Measurements from ENCODE around the gene CXCL6.

CXCL6 gene

DNA sequence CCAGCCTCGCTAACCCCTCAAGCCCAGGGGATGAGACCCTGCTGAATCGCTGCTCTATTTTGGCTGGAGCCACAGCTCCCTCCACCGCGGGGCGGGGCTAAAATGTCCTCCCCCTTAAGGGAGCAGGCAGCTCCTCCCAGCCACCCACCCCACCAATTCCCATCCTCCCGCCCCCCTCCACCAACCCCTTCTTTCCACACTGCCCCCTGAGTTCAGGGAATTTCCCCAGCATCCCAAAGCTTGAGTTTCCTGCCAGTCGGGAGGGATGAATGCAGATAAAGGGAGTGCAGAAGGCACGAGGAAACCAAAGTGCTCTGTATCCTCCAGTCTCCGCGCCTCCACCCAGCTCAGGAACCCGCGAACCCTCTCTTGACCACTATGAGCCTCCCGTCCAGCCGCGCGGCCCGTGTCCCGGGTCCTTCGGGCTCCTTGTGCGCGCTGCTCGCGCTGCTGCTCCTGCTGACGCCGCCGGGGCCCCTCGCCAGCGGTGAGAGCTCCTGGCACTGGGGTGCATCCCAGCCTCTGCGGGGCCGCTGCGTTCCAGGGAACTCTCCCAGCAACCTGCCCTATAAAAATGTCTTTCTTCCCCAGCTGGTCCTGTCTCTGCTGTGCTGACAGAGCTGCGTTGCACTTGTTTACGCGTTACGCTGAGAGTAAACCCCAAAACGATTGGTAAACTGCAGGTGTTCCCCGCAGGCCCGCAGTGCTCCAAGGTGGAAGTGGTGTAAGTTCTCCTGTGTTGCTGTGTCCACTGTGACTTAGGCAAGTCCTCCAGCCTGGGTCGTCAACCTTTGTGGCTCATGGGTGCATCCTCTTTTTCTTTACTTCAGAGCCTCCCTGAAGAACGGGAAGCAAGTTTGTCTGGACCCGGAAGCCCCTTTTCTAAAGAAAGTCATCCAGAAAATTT lies at the start of gene CXCL6:
Gene CXCL6 (plus strand): TSS at position 306 of the 907 bp plus-strand sequence. CDS start 73 bp downstream, at position 379.
- DNase-seq (ENCODE audit: low read depth) = no peak

DNA sequence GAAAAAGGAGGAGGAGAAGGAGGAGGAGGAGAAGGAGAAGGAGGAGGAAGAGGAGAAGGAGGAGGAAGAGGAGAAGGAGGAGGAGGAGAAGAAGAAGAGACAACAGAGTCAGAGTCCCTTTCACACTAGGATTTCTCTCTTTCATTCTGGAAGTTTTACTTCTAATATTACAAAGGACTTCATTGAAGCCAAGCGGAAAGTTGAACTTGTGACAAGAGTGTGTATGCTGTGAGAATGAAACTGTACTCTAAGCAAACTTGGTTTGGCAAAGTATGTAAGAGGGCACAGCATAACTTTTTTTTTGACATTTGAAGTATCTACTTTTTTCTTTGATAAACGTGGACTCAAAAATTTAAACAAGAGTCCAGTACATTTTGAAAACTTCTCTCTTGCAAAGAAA lies 48.1 kb upstream of the CXCL6 start:
- DNase-seq (ENCODE audit: low read depth) = no peak

DNA sequence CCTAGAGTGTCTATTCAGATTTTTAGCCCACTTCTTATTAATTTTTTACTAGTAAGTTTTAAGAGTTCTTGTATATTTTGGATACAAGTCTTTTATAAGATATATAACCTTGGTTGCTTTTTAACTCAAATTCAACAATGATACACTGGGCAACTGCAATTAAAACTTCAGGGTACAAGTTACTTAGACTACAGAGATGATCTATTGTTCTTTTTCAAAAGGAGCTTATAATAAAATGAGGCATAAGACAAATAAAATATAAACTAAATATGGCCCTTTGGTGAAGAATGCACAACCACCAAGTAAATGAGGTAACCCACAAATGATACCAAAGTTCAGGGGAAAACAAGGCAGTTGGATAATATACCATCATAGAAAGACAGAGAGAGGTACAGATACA lies 37.6 kb upstream of the CXCL6 start:
- DNase-seq (ENCODE audit: low read depth) = no peak

DNA sequence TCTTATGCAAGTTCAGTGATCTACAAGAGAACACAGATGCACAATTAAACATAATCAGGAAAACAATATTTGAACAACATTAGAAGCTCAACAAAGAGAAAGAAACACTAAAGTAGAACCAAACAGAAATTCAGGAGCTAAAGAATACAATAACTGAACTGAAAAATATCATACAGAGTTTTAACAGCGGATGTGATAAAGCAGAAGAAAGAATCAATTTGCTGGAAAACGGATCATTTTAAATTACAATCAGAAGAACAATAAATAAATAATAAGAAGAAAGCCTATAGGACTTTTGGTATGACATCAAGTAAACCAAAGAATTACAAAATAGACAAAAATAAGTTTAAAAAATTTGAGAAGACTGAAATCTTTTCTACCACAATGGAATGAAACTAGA lies 36.3 kb upstream of the CXCL6 start:
- no peak for DNase-seq (ENCODE audit: low read depth)

DNA sequence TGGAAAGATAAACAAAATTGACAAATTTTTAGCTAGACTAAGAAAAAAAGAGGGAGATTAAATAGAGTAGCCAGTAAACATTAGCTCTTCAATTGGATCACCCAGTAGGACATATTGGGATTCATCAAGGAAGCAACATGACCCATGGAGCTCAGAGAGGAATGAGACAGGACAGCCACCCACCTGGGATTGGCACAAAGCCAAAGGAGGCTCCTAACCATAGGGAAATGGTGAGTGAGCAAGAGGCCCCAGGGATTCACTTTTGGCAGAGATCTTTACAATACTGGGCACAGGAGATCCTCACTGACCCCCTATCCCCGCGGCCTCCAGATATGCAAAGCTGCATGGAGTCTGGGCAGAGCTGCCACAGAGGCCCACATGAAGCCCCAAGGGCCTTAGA lies 34.8 kb upstream of the CXCL6 start:
- no peak for DNase-seq (ENCODE audit: low read depth)

DNA sequence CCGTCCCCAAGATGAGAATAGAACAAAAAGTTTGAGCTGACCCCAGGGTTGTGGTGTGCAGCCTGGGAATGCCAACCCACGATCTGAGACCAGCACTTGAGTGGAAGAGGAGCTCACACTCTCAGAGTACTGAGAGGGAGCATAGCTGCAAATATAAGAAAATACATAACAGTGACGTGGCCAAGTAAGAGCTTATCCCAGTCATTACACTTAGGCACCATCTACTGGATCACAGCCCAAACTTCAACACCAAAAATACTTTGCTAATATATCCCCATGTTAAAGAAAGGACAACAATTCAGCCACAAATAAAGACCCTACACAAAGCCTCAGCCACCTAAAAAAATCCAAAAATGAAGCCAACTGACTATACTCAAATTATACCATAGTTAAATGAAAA lies 33.3 kb upstream of the CXCL6 start:
- DNase-seq (ENCODE audit: low read depth) = no peak

DNA sequence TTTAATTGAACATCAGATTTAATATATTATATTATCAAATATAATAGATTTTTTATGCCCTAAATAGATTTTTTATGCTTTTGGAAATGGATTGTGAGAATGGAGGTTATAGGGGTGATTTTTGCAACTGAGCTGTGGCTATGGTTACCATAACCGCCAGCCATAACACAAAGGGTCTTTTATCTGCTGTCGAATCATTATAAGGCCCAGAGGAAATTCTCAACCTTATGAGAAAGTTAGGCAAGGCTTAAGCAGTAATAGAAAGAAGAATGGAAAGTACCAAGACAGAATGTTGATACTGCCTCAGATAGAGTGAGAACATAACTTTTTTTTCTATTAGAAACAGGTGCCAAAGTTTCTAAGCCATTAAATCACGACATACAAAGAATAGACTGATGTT lies 26.3 kb upstream of the CXCL6 start:
- DNase-seq (ENCODE audit: low read depth) = no peak

DNA sequence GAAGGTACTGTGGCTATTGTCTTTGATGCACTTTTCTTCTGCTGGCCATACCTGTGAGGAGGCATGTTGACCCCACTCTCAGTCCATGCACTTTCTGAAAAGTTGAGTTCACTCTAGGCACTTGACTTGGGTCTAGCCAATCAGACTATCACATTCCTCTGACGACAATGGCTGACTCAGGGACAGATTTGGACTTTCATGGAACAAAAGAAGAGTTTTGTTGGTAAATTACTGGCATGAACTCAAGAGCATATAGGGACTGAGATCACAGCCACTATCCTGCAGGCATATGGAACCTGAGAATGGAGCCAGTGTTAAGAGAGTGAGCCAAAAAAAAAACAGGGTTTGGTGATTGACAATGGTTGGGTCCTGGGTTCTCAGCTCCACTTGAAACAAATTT lies 24.6 kb upstream of the CXCL6 start:
- no peak for DNase-seq (ENCODE audit: low read depth)

DNA sequence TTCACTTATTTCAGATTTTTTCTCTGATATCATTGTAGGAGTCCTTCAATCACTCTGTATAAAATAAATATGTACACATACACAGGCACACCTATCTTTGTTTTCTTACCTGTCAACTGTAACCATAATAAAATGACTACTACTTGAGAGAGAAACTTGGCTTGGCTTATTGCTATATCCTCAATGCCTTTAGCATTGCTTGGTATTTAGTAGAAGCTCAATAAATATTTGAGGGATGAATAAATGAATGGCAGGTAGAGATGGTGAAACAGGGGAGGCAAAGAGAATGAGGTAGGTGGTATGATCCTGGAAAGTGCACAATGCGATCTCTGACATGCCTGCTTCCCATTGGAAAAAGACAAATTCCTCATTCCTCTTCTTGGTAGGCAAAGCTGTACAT lies 21.8 kb upstream of the CXCL6 start:
- no peak for DNase-seq (ENCODE audit: low read depth)

DNA sequence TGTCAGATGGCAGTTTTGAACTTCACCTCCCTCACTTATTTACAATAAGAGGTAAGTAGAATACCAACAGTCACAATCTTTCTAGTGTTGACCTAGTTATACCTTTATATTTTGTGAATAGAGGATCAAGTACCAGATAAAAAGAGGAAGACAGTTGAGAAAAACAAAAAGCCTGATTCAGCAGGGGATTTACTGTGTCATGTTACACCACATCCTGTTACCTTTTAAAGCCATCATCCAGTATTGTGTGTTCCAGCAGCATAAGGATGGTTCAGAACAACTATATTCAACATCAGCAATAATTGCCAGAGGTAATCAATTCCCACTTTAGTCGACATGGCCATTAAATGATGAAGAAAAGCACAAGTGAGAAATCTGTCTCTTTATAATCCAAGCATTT lies 21.3 kb upstream of the CXCL6 start:
- DNase-seq (ENCODE audit: low read depth) = no peak

DNA sequence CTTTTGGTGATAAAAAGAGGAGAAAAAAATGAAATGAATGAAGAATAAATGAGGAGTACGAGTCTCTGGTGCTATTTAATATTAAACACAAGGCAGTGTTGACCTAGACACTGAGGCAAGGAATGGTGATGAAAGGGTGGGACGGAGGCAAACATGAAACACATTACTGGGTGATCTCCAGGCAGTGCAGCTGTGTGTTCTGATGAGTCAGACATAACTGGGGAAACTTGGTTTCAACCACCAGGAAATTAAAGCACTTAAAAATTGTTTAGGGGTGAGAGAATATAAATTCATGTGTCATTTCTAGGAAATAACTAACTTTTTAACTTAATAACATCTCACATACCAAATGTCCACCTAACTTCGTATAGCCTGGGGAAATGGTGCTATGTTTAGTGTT lies 19.7 kb upstream of the CXCL6 start:
- no peak for DNase-seq (ENCODE audit: low read depth)

DNA sequence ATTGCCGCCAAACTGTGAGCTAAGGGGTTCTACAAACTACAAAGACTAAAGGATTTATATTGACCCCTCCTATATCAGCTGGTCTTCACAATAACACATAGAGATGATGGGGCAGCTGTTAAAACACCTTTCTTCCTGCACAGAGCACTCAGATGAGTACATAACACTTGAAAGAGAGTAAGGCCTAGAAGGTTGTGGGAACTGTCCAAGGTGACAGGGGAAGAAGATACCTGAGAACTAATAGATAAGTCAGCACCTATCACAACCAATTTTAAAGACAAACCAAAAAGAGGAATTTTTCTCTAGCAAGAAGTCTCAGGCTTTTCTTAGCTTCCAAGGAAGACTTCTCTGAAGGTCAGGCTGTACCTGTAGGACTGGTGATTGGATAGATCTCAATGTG lies 19.1 kb upstream of the CXCL6 start:
- DNase-seq (ENCODE audit: low read depth) = no peak

DNA sequence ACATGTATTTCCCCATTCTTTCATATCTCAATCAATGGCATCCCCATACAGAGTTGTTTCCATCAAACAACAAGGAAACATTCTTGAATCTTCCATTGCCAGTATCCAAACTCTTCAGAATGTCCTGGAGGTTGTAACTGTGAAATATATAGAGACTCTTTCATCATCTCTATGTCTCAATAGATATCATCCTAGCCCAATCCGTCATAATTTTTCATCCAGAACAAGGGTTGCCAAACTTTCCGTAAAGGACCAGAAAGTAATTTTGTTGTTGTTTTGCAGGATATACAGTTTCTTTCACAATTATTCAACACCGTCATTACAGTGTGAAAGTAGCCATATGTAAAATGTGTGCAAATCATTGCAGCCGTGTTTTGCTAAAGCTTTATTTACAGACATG lies 15.2 kb upstream of the CXCL6 start:
- no peak for DNase-seq (ENCODE audit: low read depth)

DNA sequence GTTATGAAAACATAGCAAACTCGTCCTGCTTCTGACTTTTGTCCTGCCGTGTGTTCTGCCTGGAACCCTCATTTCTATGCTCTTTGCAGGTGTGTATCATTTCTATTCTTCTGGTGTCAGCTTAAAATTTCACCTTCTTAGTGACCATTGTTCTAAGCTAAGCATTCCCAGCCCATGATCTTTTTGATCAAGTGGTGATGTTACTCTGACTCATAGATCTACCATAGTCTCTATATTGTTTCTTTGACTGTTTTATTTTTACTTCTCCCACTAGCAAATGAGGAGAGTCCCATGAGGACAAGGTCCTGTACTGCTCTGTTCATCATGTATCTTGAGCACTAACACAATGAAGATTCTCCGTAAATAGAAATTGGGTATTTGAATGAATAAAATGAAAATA lies 14.1 kb upstream of the CXCL6 start:
- no peak for DNase-seq (ENCODE audit: low read depth)

DNA sequence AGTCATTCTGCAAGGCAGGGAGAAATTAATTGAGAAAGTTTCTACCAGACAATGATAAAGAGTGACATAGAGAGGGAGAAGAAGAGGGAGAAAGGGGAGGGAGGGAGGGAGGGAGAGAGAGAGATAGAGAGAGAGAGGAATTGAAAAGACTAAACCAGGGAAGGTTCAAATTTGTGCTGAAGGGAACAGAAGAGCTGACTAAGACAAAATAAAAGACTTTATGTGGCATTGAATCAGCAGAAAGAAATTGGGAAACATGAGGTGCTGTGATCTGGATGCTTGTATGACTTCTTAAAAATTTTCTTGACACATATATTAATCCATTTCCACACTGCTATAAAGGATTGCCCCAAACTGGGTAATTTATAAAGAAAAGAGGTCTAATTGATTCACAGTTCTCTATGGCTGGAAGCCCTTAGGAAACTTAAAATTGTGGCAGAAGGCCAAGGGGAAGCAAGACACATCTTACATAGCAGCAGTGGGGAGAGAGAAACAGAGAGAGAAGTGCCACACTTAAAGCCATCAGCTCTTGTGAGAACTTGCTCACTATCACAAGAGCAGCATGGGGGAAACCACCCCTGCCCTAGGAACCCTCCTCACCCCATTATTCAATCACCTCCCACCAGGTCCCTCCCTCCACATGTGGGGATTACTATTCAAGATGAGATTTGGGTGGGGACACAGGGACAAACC lies 13.5 kb upstream of the CXCL6 start:
- DNase-seq (ENCODE audit: low read depth) = no peak

DNA sequence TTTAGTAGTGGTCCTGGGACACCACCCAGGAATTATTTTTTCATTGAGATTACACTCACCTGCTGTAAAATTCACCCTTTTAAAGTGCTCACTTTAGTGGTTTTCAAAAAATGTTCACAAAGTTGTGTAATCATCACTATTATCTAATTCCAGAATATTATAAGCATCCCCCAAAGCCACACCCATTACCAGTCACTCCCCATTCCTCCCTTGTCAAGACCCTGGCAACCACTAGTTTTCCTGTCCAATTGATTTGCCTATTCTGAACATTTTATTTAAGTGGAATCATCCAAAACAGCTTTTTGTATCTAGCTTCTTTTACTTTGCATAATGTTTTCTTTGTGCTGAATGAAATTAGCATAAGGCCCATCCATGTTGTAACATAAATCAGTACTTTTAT lies 12.7 kb upstream of the CXCL6 start:
- no peak for DNase-seq (ENCODE audit: low read depth)

DNA sequence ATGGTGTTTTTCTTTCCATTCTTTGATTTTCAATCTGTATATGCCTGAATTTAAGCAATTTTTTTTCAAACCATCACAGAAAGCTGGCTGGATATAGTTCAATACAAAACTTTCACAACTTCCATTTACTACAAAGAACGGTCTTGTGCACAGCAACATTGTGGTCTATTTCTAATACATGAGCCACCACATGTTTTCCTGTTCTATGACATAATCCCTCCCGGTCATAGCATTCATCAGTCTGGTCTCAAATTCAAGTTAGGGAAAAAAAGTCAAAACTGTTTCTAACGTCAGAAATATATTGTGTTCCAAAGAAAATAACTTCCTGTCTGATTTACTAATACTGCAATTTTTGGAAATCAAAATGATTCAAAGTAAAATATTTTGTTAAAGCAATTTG lies 7.5 kb upstream of the CXCL6 start:
- DNase-seq (ENCODE audit: low read depth) = no peak

DNA sequence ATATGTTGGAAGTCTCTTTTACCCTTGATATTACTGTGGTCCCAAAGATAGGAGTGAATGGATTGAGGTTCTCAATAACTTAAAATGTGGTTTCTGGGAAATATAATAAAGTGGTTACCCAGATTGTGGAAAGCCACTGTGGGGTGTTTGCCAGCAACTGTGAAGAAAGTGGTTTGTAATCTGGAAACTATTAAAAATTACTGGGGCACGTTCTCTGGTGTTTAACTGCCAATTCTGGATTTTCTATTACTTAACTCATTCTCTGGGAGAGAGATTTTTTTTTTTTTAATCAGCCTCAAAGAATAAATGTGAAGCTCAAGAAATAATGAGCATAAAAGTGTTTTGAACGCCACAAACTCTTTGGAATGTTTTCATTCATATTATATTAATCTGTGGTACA lies 4.9 kb upstream of the CXCL6 start:
- no peak for DNase-seq (ENCODE audit: low read depth)

DNA sequence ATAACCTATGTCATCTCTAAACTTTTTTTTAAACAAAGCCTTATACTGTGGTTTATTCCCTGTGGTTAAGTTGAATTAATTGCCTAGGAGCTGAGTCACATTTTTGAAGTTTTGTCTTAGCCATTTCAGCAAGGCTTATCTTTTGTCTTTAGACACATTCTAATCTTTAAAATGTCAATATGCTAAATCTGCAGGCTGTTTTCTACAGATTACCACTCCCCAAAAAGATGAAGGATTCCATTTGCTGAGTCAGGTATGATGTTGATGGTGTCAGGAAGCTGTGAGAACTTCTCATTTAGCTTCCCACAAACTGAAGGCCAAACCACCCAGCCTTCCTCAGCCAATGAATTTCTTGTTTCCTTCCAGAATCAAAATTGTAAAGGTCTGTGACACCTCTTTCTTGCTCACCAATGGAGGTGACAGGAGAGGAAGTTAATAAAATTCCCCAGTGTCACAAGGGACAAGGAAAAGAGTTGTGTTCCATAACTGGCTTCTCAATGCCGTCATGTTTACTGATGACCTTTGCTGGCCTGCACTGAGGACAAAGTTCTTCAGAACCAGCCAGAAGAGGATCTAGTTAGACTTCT lies 3.7 kb upstream of the CXCL6 start:
- DNase-seq (ENCODE audit: low read depth) = no peak

DNA sequence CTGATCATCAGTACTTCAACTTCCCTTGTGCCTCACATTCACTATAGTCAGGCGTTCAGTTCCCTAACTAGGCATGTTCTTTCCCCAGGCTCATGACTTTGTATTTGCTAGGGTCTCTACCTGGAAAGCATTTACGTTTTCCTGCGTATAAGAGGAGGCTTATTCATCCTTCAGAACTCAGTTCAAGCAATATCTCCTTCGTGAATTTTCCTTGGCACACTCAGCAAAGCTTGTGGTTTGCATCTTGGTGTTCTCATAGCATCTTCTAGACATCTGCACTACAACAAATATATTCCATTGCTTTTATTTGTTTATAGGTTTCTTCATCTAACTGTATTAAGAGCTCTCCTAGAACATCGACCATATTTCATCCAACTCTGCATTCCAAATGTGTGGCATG lies 2.6 kb downstream of the CXCL6 start:
- no peak for DNase-seq (ENCODE audit: low read depth)

DNA sequence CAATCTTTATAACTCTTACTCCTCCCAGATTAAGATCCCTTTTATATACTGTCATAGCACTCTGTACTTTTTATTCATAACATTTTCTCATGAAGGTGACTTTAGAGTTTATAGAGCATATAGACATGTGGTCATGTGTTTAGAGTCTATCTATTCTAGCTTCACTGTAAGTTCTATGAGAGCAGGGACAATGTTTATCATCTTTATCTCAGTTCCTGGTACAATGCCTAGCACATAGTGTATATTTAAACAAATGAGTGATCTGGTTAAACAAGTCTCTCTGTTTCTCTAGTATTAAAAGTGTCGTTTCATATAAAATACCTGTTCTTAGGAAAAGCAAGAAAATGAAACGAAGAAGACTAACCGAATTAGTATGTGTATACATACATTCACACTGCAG lies 3.2 kb downstream of the CXCL6 start:
- no peak for DNase-seq (ENCODE audit: low read depth)

DNA sequence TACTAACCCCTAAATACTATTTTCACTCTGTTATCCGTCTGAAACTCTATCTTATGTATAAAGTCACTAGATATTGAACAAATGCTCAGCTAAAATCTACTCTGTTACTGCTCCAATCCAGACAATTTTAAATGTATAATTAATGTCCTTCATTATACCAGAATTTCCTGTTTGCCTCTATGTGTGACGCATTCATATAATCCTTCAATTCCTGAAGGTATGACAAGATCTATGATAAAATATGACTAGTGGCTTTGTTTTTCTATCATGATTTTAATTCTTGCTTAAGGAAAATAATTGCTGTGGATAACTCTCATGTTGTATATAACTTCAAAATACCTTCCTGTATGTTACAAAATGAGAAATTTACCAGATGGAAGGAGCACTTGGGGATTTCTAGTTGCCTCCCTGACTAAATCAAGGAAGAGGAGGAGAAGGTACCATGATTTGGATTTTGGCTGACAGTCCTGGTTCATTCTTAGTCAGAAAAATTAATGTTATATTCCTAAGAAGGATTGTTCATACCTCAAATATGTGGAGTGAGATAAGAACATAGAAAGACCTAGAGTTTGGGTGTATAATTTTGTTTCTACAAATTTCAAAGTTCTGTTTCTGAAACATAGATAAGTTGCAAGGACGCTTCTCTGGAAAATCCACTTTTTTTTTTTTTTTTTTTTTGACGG lies 4.9 kb downstream of the CXCL6 start:
- no peak for DNase-seq (ENCODE audit: low read depth)

DNA sequence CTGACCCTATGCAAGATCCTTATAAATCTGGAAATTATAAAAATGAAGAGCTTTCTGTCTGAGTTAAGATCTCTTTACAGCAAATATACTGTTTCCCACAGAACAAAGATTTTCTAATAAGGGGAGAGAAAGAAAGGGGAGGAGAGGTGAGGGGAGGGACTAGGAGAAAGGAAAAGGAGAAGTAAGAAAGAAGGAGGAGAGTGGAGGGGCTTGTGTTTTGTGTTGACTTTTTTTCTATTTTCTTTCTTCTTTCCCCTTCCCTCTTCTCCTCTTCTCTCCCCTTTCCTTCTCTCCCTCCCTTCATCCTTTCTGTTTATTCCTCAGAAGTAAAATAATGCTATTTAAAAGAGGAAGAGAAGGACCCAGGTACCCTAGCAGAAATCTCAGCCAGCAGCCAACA lies 6.2 kb downstream of the CXCL6 start:
- no peak for DNase-seq (ENCODE audit: low read depth)
